ENCODE results near the gene SEC22A. TPM values are rescaled to one million over a fixed set of nuclear protein-coding genes. Genes with fewer than 3 reads are reported as not detected.

Gene SEC22A
- total and polyA plus RNA-seq, 2 of the 13 experiments (the other 11 are each of a cell fraction or from before 2014, with no cell fraction given), result 14.1 to 17.3 TPM

DNA sequence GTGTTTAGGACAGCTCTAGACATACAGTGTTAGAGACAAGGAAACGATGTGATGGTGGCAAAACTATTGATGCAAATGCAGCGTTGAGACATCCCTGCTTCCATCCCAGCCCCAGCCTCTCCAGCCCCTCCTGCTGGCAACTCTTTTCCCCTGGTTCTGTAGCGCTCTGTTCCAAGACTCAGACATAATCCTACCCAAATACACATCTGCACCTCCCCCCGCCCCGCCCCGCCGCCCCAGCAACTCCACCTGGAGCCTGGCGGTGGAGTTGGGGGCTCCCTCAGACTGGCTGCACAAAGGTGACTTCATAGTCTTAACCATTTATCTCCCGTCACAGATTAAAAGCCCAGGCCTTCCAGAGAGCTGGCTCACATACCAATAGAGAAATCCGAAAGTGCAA lies 7.2 kb upstream of the SEC22A start (continued):
- TF ChIP-seq, protein P1, sequence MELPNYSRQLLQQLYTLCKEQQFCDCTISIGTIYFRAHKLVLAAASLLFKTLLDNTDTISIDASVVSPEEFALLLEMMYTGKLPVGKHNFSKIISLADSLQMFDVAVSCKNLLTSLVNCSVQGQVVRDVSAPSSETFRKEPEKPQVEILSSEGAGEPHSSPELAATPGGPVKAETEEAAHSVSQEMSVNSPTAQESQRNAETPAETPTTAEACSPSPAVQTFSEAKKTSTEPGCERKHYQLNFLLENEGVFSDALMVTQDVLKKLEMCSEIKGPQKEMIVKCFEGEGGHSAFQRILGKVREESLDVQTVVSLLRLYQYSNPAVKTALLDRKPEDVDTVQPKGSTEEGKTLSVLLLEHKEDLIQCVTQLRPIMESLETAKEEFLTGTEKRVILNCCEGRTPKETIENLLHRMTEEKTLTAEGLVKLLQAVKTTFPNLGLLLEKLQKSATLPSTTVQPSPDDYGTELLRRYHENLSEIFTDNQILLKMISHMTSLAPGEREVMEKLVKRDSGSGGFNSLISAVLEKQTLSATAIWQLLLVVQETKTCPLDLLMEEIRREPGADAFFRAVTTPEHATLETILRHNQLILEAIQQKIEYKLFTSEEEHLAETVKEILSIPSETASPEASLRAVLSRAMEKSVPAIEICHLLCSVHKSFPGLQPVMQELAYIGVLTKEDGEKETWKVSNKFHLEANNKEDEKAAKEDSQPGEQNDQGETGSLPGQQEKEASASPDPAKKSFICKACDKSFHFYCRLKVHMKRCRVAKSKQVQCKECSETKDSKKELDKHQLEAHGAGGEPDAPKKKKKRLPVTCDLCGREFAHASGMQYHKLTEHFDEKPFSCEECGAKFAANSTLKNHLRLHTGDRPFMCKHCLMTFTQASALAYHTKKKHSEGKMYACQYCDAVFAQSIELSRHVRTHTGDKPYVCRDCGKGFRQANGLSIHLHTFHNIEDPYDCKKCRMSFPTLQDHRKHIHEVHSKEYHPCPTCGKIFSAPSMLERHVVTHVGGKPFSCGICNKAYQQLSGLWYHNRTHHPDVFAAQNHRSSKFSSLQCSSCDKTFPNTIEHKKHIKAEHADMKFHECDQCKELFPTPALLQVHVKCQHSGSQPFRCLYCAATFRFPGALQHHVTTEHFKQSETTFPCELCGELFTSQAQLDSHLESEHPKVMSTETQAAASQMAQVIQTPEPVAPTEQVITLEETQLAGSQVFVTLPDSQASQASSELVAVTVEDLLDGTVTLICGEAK (IDR thresholded peaks at IDR 0.05), result no peak
- TF ChIP-seq, protein P1 (CRISPR knock-in tag; IDR thresholded peaks at IDR 0.05), result no peak
- no peak for TF ChIP-seq TBP (CRISPR knock-in tag; IDR thresholded peaks at IDR 0.05)
- TF ChIP-seq GTF2F1 (IDR thresholded peaks at IDR 0.05; ENCODE audit: low read length), result no peak
- peak; percentile 64 for TF ChIP-seq SMC3 (IDR thresholded peaks at IDR 0.05; ENCODE audit: low read length)
- TF ChIP-seq GATAD2A (CRISPR knock-in tag; IDR thresholded peaks at IDR 0.05), result no peak
- no peak for TF ChIP-seq ZNF614 (CRISPR knock-in tag; IDR thresholded peaks at IDR 0.05; ENCODE audit: borderline replicate concordance)
- TF ChIP-seq, protein P2, sequence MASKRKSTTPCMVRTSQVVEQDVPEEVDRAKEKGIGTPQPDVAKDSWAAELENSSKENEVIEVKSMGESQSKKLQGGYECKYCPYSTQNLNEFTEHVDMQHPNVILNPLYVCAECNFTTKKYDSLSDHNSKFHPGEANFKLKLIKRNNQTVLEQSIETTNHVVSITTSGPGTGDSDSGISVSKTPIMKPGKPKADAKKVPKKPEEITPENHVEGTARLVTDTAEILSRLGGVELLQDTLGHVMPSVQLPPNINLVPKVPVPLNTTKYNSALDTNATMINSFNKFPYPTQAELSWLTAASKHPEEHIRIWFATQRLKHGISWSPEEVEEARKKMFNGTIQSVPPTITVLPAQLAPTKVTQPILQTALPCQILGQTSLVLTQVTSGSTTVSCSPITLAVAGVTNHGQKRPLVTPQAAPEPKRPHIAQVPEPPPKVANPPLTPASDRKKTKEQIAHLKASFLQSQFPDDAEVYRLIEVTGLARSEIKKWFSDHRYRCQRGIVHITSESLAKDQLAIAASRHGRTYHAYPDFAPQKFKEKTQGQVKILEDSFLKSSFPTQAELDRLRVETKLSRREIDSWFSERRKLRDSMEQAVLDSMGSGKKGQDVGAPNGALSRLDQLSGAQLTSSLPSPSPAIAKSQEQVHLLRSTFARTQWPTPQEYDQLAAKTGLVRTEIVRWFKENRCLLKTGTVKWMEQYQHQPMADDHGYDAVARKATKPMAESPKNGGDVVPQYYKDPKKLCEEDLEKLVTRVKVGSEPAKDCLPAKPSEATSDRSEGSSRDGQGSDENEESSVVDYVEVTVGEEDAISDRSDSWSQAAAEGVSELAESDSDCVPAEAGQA (IDR thresholded peaks at IDR 0.05; ENCODE audit: low read depth), result no peak
- TF ChIP-seq, protein P2 (CRISPR knock-in tag; IDR thresholded peaks at IDR 0.05; ENCODE audit: borderline replicate concordance), result no peak
- TF ChIP-seq, protein P3, sequence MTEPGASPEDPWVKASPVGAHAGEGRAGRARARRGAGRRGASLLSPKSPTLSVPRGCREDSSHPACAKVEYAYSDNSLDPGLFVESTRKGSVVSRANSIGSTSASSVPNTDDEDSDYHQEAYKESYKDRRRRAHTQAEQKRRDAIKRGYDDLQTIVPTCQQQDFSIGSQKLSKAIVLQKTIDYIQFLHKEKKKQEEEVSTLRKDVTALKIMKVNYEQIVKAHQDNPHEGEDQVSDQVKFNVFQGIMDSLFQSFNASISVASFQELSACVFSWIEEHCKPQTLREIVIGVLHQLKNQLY (CRISPR knock-in tag; IDR thresholded peaks at IDR 0.05), result no peak
- no peak for TF ChIP-seq PHF8 (CRISPR knock-in tag; IDR thresholded peaks at IDR 0.05)
- TF ChIP-seq MAF1 (CRISPR knock-in tag; IDR thresholded peaks at IDR 0.05; ENCODE audit: borderline replicate concordance), result no peak
- no peak for TF ChIP-seq NR2C2 (CRISPR knock-in tag; IDR thresholded peaks at IDR 0.05; ENCODE audit: borderline replicate concordance)
- TF ChIP-seq, protein P4, sequence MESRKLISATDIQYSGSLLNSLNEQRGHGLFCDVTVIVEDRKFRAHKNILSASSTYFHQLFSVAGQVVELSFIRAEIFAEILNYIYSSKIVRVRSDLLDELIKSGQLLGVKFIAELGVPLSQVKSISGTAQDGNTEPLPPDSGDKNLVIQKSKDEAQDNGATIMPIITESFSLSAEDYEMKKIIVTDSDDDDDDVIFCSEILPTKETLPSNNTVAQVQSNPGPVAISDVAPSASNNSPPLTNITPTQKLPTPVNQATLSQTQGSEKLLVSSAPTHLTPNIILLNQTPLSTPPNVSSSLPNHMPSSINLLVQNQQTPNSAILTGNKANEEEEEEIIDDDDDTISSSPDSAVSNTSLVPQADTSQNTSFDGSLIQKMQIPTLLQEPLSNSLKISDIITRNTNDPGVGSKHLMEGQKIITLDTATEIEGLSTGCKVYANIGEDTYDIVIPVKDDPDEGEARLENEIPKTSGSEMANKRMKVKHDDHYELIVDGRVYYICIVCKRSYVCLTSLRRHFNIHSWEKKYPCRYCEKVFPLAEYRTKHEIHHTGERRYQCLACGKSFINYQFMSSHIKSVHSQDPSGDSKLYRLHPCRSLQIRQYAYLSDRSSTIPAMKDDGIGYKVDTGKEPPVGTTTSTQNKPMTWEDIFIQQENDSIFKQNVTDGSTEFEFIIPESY (CRISPR knock-in tag; IDR thresholded peaks at IDR 0.05), result peak; percentile 61
